NCI-H2171 (cell line): ENCODE data around the gene DPH1.

Experiments
- DNase-seq: peaks from one replicate; lab custom pipeline; 2025; lab: John Stamatoyannopoulos, UW

The DPH1 gene

DNA sequence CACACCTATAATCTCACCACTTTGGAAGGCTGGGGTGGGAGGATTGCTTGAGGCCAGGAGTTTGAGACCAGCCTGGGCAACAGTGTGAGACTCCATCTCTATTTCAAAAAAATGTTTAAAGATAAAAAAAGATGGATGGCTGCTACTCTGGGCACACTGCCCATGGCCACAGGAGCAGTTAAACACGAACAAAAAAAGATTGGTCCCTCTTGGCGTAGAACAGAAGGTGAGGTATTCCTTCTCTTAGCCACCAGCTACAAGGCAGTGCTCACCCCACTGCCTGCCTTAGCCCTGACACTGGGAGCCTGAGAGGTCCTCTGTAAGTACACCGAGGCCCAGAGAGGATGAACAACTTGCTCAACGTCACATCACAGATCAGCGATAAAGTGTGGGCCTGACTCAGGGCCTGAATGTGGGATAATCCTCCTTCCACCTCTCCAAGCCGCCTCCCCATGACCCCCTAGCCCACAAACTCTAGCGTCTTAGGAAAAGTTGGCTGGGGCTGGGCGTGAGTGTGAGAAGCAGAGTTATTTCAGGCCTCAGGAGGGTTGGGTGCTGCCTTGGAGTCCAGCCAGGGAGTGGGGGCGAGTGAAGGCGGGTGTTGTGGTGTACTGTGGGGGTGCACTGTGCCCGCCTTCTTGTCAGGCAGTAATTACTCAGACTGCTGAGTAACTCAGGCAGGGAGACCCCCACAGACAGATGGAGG lies 2.3 kb upstream of the DPH1 start:
- DNase-seq: no peak

DNA sequence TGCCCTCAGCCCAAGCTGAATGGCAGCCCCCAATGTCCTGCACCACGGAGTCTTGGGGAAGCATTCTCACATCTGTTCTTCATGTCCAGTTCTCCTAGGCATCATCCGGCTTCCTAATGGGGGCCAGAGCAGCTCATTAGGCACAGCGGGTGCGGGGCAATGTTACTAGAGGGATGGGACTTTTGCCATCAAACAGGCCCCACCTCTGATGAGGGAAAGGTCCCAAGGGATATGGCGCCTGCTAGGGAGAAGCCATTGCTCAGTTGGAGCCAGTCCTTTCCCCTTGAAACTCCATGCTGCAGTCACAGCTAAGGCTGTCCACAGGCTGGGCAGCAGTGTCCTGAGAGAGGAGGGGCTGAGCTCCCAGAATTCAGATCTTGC lies 1.7 kb upstream of the DPH1 start:
- DNase-seq: no peak

DNA sequence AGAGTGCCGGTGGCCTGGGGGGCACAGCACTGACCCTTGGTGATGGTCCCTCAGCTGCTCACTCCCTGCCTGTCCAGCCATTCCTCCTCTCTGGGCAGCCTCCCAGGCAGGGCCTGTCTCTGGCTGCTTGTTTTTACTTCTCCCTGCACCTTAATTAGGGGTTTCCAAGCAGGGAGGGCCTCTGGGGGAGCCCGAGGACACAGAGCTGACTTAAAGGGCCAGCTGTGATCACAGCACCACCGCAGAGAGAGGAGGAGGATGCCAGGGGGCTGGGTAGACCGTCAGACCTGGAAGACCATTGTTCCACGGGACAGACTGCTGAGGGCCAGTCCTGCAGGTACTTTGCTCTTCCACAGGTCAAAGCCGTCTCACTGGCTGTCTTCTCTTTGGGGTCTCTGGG lies 1.2 kb upstream of the DPH1 start:
- no peak for DNase-seq

DNA sequence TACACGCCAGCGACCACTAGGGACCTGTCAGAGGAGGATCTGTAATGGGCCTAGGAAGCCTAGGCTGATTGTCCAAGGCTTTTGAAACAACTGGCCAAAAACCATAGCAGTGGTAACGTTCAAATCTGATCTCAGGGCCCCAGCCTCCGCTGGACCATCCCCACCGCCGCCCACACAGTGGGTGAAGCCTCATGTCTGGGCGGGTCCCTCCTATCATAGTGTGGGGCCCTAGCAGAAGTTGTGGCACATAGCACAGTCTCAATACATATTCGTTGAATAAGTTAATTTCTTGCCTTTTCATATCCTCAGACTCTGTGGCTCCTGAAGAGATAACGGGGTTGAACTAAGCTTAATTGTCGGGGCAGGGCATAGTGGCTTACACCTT lies 818 bp downstream of the DPH1 start:
- no peak for DNase-seq

DNA sequence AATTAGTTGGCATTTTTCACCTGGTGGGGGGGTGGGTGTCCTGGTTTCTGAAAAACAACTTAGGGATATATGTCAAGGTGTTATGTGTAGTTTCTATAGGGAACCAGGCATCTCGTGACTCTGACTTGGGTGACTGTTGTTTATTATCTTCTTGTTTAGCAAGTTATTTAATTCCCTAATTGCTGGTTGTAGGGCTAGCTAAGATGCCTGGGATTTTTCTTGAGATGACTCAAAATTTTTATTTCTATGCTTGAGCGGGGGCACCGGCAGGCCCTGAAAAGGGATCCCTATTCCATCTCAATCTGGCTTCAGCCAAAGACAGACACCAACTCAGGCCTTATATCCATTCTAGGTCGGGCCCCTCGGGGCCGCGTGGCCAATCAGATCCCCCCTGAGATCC lies 3.2 kb downstream of the DPH1 start:
- DNase-seq: no peak

DNA sequence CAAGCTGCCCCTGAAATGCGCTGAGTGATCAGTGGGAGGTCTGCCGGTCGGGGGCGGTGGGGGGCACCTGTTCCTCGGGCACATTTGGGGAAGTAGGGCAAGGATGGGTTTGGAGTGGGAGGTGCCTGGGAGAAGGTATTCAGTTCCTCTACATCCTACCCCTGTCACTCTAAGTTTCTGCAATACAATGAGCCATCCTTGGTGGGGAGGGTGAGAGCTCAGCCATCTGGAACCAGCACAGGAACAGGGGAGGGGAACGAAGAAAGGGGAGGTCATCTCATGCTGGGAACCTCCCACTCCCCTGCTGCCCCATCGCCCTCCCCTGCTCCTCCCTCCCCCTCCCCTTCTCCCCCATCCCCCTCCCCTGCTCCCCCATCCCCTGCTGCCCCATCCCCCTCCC lies 4.2 kb downstream of the DPH1 start:
- DNase-seq: peak; percentile 78

DNA sequence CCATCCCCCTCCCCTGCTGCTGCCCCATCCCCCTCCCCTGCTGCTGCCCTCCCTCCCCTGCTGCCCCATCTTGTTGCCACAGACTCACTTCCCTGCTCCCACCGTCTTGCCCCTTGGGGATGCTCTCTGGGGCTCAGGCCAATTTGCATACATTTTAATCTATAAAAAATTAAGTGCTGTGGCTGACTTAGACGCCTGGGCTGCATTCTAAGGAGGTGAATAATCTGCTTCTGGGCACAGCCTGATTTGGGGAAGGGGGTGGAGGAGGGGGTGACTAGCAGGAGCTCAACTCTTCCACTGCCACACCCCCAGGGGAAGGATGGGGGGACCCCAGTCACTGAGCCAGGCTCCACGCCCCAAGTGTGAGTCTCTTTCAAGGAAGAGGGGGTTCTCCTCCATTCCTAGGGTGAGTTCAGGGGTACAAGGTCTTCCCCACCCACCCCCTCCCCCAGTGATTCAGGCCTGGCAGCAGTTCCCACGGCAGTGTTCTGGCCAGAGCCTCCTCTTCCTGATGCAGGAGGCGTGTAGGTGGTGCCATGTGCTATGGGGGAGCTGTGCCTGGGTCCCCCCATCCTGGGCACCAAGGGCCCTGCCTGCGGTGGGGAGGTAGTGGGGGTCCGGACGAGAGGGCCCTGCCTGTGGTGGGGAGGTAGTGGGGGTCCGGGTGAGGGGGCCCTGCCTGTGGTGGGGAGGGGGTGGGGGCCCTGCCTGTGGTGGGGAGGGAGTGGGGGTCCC lies 5.0 kb downstream of the DPH1 start:
- DNase-seq: peak; percentile 83

DNA sequence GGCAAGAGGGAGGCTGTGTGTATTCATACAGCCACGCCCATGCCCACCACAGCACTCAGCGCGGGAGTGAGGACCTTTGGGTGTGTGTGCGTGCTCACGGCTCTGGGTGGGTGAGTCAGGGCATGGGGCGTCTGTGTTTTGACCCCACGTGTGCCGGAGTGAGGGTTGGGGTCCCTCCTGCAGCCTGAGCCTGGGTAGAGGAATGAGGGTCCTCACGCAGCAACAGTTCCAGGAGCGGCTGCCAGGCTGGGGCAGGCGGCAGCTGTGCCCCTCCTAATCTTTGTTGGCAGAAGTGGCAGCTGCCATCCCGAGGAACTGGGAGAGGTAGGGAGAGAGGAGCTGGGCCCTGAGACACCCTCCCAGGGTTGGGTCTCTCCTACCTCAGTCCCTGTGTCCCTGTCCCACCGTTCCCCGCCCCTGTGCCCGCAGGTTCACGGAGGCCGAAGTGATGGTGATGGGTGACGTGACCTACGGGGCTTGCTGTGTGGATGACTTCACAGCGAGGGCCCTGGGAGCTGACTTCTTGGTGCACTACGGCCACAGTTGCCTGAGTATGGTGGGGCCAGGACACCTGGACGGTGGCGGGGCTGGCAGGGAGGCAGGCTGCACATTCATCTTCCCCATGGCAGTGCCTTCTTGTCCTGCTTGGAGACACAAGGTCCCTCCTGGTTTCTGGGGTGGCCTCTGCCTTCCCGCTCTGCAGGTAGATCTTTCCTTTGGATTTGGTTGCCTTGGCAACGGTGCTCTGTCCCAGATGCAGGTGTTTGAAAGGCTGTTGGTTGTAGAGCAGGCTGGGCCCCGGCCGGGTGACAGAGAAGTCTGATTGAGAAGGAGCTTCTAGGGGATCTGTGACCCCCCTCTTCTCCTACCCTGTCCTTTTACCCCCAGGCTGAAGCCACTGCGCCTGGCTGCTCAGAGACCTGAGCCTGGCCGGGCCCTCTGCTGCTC lies 5.9 kb downstream of the DPH1 start:
- DNase-seq: no peak

DNA sequence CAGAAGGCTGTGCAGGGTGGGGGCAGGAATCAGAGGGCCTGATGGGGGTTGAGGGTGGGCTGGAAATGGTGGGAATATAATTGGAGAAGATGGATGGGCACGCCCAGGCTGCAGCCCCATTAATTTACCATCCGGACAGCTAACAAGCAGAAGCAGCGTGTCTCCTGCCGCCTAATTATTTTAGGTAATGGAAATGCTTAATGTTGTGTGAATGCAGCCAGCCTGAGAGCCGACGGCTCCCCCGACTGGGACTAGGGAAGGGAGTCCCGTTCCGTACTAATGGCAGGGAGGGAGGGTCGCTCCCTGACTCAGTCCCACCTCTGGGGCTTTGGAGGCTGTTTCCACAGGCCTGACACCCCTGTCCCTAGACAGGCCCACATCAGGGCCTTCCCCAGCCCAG lies 7.2 kb downstream of the DPH1 start:
- no peak for DNase-seq

DNA sequence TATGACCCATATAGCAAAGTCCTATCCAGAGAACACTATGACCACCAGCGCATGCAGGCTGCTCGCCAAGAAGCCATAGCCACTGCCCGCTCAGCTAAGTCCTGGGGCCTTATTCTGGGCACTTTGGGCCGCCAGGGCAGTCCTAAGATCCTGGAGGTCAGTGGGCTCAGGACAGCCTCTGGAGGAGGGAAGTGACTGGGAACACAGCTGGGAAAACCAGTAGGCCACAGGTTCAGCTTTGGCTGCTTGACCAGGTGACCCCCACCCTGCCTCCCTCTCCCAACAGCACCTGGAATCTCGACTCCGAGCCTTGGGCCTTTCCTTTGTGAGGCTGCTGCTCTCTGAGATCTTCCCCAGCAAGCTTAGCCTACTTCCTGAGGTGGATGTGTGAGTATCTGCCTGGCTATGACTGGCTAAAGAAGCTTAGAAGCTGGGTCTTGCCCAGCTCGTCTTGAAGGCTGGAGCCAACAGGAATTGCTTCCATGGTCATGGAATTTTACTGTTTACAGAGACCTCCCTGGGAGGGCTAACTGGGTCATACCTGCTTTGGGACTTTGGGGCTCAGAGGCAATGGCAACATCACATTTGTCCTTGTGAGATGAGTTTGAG lies 10.4 kb downstream of the DPH1 start:
- DNase-seq: no peak

DNA sequence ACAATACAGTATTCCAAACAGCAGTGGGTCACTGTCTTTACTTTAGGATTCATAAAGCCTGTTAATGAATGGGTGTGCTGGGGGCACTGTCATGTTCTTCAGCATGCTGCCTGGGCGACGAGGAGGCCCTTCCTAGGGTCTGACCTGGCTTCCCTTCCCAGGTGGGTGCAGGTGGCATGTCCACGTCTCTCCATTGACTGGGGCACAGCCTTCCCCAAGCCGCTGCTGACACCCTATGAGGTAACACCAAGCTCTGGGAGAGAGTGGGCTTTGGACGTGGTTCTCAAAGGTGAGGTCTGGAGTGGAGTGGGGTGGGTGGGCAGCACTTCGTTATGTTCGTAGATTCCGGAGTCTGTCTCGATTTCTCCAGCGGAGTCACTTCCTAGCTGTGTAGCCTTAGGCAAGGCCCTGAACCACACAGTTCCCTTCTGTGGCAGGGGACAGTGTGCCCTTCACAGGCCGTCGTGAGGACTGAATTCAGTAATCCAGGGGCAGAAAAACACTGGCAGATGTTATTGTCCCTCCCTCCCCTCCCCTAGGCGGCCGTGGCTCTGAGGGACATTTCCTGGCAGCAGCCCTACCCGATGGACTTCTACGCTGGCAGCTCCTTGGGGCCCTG lies 11.1 kb downstream of the DPH1 start:
- peak; percentile 53 for DNase-seq

DNA sequence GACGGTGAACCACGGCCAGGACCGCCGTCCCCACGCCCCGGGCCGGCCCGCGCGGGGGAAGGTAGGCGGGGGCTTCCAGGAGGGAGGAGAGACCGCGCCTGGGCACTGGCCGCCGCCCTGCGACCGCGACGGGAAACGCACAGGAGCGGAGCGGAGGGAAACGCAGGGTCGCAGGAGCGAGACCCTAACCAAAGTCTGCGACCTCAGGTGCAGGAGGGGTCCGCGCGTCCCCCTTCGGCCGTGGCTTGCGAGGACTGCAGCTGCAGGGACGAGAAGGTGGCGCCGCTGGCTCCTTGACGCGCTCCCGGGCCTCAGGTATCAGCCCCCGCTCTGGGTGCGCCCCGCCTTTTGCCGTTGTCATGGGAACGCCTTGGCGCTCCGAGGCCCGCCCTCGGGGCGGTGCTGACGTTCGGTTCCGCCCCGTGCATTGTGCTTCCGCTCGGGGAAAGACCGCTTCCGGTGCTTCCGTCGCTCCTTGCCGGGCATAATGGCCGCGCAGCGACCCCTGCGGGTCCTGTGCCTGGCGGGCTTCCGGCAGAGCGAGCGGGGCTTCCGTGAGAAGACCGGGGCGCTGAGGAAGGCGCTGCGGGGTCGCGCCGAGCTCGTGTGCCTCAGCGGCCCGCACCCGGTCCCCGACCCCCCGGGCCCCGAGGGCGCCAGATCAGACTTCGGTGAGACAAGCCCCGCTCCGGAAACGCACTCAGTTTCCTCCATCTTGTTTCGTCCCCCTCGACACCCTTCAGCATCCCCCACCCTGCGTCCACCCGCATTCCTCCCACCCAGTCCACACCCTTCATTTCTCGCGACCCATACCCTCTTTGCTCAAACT lies 11.8 kb downstream of the DPH1 start, which contains the start of gene OVCA2:
OVCA2 (plus strand) TSS at position 462 of the 829 bp plus-strand sequence; CDS start at position 488, 26 bp downstream.
- DNase-seq: peak; percentile 96

DNA sequence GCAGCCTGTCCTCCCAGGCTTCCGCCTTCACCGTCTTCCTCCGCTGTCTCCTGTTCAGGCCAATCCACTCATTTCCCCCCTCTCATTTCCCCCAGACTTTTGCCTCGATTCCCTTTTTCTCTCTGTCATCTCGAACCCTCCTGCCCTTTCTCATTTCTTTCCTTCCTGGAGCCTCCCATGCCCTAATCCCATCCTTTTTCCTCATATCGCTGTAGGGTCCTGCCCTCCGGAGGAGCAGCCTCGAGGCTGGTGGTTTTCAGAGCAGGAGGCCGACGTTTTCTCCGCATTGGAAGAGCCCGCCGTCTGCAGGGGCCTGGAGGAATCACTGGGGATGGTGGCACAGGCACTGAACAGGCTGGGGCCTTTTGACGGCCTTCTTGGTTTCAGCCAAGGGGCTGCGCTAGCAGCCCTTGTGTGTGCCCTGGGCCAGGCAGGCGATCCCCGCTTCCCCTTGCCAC lies 12.5 kb downstream of the DPH1 start:
- DNase-seq: peak; percentile 27

DNA sequence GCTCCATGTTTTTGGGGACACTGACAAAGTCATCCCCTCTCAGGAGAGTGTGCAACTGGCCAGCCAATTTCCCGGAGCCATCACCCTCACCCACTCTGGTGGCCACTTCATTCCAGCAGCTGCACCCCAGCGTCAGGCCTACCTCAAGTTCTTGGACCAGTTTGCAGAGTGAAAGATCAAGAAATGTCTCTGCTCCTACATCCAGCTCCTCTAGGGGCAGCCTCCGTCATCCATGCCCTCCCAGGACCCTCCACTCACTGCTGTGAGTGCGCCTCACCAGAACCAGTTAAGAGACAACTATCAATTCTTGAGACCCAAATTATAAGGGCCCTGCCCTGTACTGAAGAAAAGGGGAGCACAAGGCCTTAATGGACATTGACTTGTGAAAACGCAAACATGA lies 13.0 kb downstream of the DPH1 start:
- DNase-seq: no peak

DNA sequence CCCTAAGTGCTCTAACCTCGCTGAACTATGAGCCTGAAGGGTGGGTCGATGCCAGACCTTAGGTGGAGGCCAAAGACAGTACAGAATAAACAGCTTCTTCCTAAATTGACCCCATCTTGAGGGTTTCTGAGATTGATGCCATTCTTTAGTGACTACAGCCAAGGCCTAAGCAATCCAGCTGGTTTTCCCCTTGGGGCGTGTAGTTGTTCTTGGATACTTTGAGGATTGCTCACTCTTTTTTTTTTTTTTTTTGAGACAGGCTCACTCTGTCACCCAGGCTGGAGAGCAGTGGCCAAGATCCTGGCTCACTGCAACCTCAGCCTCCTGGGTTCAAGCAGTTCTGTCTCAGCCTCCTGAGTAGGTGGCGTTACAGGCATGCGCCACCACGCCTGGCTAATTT lies 13.8 kb downstream of the DPH1 start:
- DNase-seq: no peak

DNA sequence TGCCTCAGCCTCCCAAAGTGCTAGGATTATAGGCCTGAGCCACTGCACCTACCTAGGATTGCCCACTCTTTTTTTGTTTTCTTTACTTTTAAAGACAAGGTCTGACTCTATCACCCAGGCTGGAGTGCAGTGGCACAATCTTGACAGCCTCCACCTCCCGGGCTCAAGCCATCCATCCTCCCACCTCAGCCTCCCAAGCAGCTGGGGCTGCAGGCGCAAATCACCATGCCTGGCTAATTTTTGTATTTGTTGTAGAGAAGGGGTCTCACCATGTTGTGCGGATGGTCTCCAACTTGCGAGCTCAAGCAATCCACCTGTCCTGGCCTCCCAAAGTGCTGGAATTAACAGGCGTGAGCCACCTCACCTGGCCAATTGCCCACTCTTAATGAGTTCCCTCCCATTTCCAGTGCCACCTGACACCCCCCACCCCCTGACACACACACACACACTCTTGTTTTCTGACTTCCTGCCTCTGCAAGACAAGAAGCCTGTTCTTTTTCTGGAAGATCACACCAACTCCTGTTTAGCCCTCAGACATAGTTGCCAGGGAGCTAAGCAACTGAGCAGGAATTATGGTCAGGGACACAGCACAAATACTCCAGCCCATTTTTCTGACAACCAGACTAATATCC lies 14.4 kb downstream of the DPH1 start:
- no peak for DNase-seq

DNA sequence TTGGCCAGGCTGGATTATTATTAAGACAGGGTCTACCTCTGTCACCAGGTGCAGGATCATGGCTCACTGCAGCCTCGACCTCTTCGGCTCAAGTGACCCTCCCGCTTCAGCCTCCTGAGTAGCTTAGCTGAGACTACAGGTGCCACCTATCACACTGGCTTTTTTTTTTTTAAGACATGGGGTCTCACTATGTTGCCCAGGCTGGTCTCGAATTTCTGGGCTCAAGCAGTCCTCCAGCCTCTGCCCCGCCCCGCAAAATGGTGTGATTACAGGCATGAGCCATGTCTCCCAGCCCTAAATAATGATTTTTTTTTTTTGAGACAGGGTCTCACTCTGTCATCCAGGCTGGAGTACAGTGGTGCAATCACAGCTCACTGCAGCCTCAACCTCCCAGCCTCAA lies 17.6 kb downstream of the DPH1 start:
- no peak for DNase-seq

DNA sequence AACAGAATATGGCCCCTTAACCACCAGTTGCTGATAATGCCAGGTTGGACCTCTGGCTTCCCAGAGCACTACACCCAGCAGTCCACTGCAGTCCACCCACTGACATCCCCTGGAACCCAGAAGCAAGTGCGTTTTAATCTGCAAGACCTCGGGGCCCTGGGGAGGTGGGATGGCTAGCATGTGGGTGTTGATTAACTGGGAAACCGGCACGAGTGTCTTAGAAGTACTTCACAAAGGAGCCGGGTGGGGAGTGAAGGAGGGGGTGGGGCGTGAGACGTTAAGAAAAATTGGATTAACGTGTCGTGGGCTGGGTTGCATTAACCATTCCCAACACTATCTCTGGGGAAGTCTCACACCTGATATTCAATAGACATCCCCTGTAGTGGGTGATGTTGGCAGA lies 18.9 kb downstream of the DPH1 start:
- DNase-seq: no peak

DNA sequence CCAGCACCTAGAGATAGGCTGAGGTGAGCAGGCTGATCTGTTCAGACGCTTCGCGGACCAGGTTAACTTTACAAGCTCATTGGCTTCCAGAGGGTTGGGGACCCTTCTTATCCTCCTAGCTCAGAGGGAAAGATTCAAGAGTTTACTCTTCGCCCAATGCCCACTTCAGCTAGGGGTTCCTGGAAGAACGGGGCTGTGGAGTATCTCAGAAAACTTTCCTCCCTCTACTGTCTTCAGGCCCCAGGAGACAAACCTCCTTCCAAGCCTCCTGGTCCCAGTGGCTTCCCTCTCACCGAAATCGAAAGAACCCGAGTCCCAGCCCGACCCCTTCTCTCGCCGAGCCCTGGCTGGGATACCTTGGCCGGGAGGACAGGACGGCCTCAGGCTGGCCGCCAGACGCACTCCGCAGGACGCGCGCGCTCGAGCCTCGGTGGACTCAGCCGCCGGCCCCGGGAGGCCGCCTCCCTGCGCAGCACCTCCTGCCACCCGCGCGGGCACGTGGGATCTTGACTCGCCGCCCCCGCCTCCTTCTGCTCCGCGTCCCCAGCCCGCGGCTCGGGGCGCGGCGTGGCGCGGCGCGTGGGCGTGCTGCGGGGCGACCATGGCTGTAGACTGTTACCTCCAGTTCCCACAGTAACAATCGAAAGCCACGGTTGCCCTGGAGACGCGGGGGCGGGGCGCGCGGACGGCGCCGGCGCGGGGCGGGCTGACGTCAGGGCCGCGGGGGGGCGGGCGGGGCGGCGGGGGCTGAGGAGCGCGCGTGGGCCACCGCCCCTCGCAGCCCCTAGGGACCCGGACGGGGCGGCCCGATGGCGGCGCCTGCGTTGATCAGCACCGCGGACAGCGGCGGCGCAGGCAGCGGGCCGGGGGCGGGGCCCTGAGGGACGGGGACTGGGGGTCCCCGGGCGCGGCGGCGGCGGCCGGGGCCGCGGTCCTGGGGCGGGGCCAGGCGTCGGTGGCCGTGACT lies 19.7 kb downstream of the DPH1 start:
- DNase-seq: peak; percentile 84
